Measurements from ENCODE around the gene VAMP2. TPM values are rescaled to one million over a fixed set of nuclear protein-coding genes. Genes with fewer than 3 reads are reported as not detected.
A peak's percentile ranks its signal among the peaks of the same experiment; 100 is the strongest.

The VAMP2 gene
- total RNA-seq, 4 donors from 2014 or later = 14.6 to 39.8 (median 33.4) TPM

- peaks cover 0 to 70% (median 29%) of the 10 kb centered on the region in 3 donors for H3K4me1 ChIP-seq
- peaks cover 12 to 62% of the 10 kb centered on the region in 2 donors for H3K36me3 ChIP-seq
- WGBS, 2 donors (ENCODE audit: low coverage in 1 of 2) = 0% methylated on average over 2 of the region's 18 CpGs; no CpG with 5 or more reads in 1 of the 2 donors
- no peaks in the 10 kb centered on the region for H3K27me3 ChIP-seq
- TF ChIP-seq POLR2AphosphoS5 (IDR thresholded peaks at IDR 0.05) (peak; percentile 35), POLR2A (IDR thresholded peaks at IDR 0.05) (no peak), EP300 (IDR thresholded peaks at IDR 0.05) (no peak), CTCF (IDR thresholded peaks at IDR 0.05) (no peak)
- H3K27ac ChIP-seq = peak overlapping the region; percentile 98 to 100 (median 99)
- ATAC-seq = no peak
- no peaks in the 10 kb centered on the region for H3K9me3 ChIP-seq
- H3K4me3 ChIP-seq = peak overlapping the region; percentile 77 to 79
Measured at GRCh38 chr17:8150194-8151119, 12.3 kb downstream of the VAMP2 start.

GRCh38 chr17:8149419-8150193 lies 13.1 kb downstream of the VAMP2 start:
- H3K27me3 ChIP-seq = no peaks in the 10 kb centered on the region
- peaks cover 12 to 71% of the 10 kb centered on the region in 2 donors for H3K36me3 ChIP-seq
- peak overlapping the region in 1 of 2 donors; percentile 79 for H3K4me3 ChIP-seq
- peak overlapping the region in 3 of 4 donors; percentile 99 to 100 (median 99) for H3K27ac ChIP-seq
- TF ChIP-seq POLR2A (IDR thresholded peaks at IDR 0.05) = peak in 1 of 2 donors; percentile 19
- TF ChIP-seq EP300 (IDR thresholded peaks at IDR 0.05) = no peak
- TF ChIP-seq POLR2AphosphoS5 (IDR thresholded peaks at IDR 0.05) = peak; percentile 24
- WGBS, 2 donors (ENCODE audit: low coverage in 1 of 2) = 73 to 100% methylated on average over 1 to 9 of the region's 29 CpGs
- H3K9me3 ChIP-seq = no peaks in the 10 kb centered on the region
- no peak for ATAC-seq
- peaks cover 0 to 78% (median 29%) of the 10 kb centered on the region in 3 donors for H3K4me1 ChIP-seq

- peak overlapping the region in 3 of 4 donors; percentile 99 to 100 (median 99) for H3K27ac ChIP-seq
- H3K4me1 ChIP-seq = peaks cover 0 to 86% (median 29%) of the 10 kb centered on the region in 3 donors
- ATAC-seq = no peak
- WGBS, 2 donors (ENCODE audit: low coverage in 1 of 2) = 60% methylated on average over 1 of the region's 13 CpGs; no CpG with 5 or more reads in 1 of the 2 donors
- H3K27me3 ChIP-seq = no peaks in the 10 kb centered on the region
- TF ChIP-seq POLR2A (IDR thresholded peaks at IDR 0.05) = no peak
- no peak for TF ChIP-seq POLR2AphosphoS5 (IDR thresholded peaks at IDR 0.05)
- TF ChIP-seq EP300 (IDR thresholded peaks at IDR 0.05) = no peak
- TF ChIP-seq CTCF (IDR thresholded peaks at IDR 0.05) = no peak
- no peak overlapping the region for H3K4me3 ChIP-seq
- H3K36me3 ChIP-seq = peaks cover 12 to 81% of the 10 kb centered on the region in 2 donors
- H3K9me3 ChIP-seq = no peaks in the 10 kb centered on the region
Measured at GRCh38 chr17:8148560-8148959, 14.2 kb downstream of the VAMP2 start.

- TF ChIP-seq CTCF (IDR thresholded peaks at IDR 0.05) = no peak
- no peak for TF ChIP-seq POLR2A (IDR thresholded peaks at IDR 0.05)
- TF ChIP-seq POLR2AphosphoS5 (IDR thresholded peaks at IDR 0.05) = no peak
- no peak for TF ChIP-seq EP300 (IDR thresholded peaks at IDR 0.05)
- no peaks in the 10 kb centered on the region for H3K27me3 ChIP-seq
- ATAC-seq = no peak
- WGBS, 2 donors (ENCODE audit: low coverage in 1 of 2) = 90 to 93% methylated on average over 2 to 5 of the region's 13 CpGs
- H3K4me3 ChIP-seq = no peak overlapping the region
- H3K9me3 ChIP-seq = no peaks in the 10 kb centered on the region
- peaks cover 12 to 83% of the 10 kb centered on the region in 2 donors for H3K36me3 ChIP-seq
- peaks cover 0 to 86% (median 24%) of the 10 kb centered on the region in 3 donors for H3K4me1 ChIP-seq
- peak overlapping the region; percentile 4 to 100 (median 99) for H3K27ac ChIP-seq
Measured at GRCh38 chr17:8147805-8148404, 14.8 kb downstream of the VAMP2 start.

Data from gastroesophageal sphincter (tissue), 4 donors.